8988T (cell line): Measurements from ENCODE around the gene TMEM121.
A peak's percentile ranks its signal among the peaks of the same experiment; 100 is the strongest.

Experiments
- DNase-seq: peaks from one replicate; pipeline ENCODE4 v3.0.0; 2011

Gene TMEM121

DNA sequence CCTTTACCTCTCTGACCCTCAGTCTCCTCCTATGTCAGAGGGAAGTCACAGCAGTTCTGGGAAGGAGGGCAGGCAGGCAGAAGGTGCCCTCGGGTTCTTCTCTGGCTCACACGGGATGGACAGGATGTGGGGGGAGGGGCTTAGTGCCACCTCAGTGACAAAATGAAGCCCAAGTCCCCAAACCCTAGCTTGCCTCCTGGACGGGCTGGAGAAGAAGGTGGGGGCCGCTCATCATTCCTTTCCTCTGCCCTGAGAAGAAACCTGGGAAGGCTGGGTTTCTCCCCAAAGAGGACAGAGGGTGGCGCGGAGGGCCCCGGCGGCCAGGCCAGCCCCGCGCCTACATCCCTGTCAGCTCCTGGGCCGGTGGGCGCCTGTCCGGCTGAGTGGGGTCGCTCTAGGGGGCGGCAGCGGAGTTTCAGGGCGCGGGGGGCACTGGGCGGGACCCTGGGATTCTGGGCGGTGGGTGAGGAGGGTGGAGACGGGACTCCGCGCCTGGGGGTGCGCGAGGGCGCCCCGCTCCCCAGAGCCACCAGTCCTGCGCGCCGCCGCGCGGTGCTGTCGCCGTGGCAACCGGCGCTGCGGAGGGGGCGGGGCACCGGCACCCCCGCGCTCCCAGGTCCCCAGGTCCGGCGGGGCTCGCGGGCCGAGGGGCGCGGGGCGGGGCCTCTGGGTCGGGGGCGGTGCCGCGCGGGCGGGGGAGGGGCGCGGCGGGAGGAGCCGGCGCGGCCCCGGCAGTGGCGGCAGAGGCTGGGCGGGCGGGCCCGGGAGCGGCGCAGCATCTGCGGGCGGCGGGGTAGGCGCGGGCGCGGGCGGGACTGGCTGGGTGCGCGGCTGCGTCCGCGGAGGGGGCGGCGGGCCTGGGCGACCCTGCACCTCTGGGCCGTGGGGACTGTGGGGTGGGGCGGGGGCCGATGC, at the start of gene TMEM121:
TSS of gene TMEM121 (plus strand) at position 723 of the 915 bp plus-strand sequence. CDS start 2,252 bp downstream, outside the sequence.
- peak; percentile 73 for DNase-seq

DNA sequence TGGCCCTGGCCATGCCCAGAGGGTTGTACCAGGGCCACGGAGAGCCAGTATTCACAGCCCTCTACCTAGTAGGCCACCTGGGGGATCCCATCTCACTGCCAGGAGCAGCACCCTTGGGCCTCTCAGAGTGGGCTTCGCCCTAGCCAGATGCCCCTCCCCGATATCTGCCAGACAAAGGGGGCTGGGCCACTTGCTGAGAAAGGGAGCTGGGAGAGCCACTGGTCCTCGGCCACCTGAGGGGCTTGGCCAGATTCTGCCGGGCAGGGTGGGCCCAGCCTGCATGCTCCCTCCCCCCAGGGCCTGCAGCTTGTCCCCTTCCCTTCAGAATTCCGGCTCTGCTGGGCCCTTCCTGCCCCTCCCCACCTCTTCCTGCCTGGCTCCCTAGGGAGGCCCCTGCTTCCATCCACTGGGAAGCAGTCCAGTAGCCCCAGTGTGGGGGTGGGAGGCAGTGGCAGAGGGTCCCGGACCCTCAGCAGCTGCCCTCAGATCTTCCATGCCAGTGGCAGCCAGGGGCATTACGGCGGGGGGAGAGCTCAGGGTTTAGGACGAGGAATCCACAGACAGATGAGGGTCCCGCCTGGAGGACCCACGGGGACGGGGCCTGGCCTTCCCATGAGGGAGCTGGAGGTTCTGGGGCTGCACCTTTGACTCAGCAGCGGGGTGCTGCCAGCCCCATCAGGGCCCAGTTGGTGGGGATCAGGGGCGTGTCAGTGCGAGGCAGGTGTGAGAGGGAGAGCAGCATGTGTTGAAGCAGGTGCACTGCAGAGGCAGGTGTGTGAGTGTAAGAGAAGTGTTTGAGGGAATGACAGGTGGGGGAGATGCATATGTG, 49.3 kb upstream of the TMEM121 start:
- DNase-seq: no peak

DNA sequence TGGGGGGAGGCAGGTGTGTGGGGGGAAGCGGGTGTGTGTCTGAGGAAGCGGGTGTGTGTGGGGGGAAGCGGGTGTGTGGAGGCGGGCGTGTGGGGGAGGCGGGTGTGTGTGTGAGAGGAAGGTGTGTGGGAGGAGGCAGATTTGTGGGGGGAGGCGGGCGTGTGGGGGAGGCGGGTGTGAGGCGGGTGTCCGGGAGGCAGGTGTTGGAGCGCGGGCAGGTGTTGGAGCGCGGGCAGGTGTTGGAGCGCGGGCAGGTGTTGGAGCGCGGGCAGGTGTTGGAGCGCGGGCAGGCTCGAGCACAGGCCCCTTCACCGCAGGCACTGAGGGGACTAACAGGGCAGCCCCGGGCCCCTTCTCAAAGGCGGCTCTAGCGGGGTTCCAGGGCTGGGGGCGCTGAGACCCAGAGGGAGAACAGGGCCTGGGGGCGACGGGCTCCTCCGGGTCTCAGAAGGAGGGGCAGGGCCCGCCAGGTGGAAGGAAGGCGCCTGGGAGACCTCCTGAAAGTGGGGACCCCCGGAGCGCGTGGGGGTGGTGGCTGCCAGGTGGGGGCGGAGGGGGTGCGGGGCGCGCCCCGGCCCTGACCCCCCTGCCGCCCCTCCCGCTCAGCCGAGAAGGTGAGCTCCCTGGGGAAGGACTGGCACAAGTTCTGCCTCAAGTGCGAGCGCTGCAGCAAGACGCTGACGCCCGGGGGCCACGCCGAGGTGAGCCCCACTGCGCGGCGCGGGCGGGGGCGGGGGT, 48.6 kb upstream of the TMEM121 start:
- DNase-seq: no peak

DNA sequence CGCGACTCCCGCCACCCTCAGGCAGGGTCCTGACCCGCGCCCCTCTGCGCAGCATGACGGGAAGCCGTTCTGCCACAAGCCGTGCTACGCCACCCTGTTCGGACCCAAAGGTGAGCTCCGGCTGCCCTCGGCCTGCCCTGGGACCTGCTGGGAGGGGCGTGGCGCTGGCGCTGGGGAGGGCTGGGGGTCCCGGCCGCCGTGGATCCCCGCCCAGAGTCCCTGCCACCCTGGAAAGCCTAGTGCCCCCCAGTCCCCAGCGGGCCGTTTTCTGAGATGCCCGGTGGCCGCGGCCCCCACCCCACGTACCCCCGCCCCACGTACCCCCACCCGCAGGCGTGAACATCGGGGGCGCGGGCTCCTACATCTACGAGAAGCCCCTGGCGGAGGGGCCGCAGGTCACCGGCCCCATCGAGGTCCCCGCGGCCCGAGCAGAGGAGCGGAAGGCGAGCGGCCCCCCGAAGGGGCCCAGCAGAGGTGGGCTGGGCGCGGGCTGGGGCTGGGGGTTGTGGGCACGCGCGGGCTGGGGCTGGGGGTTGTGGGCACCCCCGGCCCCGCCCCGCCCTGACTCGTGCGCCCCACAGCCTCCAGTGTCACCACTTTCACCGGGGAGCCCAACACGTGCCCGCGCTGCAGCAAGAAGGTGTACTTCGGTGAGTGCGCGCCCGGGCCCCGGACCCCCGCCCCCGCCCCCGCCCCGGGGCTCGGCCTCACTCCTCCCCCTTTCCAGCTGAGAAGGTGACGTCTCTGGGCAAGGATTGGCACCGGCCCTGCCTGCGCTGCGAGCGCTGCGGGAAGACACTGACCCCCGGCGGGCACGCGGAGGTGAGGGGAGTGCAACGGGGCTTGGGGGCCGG, 47.8 kb upstream of the TMEM121 start:
- DNase-seq: no peak

DNA sequence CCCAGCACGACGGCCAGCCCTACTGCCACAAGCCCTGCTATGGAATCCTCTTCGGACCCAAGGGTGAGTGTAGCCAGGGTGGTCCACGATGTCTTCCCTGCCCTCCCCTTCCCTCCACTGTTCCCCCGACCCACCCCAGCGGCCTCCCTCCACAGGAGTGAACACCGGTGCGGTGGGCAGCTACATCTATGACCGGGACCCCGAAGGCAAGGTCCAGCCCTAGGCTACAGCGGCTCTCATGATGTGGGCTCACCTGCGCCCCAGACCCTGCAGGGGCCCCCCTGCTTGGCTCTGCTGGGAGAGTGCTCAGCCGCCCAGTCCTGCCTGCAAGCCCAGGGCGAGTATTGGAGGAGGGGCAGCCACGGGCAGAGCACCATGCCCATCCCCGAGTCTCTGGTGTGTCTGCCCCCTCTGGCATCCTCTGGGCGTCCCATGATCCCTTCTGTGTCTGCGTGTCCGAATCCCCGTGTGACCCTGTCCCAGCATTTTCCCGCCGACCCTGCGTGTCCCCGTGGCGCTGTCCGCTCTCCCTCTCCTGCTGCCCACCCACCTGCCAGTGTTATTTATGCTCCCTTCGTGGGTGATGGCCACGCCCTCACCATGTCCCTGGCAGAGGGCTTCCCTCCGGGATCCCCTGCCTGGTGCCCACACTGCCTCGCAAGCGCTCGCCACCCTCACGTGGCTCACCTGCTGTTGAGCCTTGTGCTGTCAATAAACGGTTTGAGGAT, 46.8 kb upstream of the TMEM121 start:
- DNase-seq: no peak

DNA sequence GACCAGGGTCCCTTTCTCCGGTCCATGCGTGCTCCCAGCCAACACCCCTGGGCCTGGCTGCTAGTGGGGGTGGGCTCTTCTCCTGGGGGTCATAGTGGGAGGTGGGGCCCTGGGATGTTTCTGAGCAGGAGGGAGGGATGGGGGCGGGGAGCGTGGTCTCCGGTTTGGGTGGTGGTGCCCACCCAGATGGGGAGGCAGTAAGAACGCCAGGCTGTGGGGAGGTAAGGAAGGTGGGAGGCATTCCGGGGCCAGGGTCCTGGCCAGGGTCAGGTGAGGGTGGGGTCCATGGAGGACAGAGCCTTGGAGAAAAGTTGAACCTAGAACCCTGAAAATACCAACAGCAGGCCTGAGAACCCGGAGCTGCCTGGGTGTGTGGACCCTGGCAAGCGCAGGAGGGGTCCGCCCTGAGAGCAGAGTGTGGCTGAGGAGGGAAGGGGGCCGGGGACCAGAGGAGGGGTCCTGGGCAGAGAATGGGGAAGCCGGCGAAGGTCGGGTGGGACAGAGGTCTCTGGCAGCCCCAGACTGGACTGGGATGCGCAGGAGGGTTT, 46.1 kb upstream of the TMEM121 start:
- DNase-seq: no peak

DNA sequence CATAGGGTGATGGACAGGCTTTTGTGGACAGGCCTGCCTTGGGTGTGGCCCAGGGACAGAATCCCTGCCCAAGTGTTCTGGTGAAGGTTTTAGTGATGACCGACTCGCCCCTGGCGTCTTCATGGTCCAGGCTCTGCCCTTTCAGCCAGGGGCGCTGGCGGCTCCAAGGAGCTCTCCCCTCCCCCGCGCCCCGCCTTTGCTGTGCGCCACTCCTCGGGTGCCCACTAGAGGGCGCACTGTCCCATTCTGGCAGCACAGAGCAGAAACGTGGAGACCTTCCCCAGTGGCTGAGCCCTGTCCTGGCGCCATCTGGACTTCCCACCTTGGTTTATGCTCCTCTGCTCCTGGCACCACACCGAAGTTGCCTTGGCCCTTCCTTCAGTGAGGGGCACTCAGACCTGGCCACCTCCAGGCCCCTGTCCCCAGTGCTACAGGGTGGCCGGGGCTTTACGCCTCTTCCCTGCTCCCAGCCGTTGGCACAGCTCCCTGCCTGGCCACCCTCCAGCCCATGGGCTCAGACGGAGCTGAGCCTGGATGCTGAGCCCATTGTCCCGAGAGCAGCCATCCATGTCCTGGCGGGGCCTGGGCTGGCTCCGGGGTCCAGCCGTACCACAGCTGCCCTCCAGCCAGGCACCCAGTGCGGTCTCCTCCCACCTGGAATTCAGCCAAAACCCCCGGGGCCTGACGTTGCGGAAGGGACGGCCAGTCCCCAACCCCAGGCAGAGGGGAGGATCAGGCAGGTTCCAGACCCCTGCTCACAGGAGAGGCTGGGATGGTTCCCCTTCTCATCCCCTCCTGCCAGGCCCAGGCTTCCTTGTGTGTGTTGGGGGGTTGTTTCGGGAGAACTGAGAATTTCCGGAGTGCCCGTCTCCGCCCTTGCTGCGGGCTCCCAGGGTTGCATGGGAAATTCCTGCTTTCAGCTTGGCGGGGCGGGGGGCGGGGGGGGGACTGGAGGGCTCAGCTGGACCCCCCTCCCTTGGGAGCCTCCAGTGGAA, 45.3 kb upstream of the TMEM121 start:
- peak; percentile 98 for DNase-seq

DNA sequence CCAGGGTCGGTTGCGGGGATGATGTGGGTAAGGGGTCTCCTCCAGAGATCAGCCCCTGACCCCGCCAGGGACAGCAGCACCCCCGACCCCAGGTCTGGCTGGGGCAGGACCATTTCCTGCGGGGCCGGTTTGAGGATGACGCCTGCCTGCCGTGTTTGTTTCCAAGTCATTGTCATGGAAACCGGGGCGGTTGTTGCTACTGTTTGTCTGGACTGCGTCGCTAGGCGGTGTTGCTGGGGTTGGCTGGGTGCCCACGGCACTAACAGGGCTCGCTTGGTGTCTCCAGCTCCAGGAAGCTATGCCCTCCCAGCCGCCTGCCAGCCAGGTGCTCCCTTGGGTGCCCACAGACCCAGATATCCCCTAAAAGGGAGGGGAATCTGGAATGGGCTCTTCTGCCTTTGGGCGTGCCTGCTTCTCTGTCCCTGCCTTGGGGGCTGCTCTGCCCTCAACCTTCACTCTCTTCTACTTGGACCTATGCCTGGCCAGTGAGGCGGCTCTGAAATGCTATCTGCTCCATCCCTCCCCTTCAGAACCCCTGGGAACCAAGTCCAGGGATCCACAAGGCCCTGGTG, 44.4 kb upstream of the TMEM121 start:
- peak; percentile 98 for DNase-seq

DNA sequence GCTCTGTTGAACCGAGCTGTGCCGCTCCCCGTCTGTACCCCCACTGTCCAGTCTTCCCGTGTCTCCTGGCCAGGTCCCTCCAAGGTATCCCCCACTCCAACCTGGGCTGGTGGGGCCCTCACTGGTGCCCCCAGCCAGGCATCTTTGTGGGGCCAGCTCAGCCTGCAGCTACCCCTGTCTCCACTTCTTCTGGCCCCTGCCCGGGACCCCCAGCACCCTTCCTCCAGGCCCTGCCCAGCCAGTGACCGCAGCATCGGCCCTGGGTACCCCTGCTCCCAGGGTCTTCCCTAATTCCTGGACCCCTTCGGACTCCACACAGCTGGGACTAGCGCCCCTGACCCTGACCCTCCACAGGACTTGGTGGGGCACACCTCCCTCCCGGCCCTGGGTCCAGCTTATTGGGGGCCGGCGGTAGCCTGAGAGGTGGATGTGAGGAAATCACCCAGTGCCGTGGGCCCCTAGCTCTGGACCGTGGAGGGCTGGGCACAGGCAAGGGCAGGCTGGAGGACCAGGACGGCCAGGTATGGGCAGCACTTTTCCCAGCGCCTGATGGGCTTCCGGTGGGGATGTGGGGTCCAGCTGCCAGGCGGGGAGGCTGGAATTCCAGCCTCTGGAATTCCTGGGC, 43.8 kb upstream of the TMEM121 start:
- no peak for DNase-seq

DNA sequence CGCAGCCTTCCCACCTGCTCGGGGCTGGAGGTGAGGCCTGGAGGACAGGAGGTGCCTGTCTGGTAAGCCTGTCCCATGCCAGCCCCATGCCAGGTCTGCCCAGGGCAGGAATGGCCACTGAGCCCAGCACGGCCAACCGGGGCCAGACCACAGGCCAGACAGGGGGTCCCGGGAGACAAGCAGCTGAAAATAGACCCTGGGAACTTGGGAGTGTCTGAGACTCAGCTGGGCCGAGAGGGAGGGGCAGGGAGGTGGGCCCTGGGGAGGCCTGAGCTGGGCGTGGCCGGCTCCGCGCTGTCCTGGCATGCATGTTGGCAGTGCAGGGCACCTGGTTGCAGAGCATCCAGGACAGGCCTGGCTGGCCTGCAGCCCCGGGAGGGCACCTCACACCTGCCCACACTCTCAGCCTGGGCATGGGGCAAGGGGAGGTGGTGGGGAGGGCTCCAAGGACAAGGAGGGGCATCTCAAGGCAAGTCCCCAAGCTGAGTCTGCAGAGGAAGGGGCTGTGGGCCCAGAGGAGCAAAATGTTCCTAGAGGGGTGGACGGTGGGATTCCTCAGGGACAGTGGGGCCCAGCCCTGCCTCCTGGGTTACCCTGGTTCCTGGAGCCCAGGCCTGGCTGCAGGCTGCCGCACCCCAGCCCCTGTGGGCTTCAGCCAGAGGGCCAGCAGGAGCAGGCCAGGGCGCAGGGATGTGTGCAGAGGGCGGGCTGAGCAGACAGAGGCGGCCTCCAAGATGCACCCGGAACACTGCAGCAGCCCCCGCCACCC, 42.9 kb upstream of the TMEM121 start:
- no peak for DNase-seq

DNA sequence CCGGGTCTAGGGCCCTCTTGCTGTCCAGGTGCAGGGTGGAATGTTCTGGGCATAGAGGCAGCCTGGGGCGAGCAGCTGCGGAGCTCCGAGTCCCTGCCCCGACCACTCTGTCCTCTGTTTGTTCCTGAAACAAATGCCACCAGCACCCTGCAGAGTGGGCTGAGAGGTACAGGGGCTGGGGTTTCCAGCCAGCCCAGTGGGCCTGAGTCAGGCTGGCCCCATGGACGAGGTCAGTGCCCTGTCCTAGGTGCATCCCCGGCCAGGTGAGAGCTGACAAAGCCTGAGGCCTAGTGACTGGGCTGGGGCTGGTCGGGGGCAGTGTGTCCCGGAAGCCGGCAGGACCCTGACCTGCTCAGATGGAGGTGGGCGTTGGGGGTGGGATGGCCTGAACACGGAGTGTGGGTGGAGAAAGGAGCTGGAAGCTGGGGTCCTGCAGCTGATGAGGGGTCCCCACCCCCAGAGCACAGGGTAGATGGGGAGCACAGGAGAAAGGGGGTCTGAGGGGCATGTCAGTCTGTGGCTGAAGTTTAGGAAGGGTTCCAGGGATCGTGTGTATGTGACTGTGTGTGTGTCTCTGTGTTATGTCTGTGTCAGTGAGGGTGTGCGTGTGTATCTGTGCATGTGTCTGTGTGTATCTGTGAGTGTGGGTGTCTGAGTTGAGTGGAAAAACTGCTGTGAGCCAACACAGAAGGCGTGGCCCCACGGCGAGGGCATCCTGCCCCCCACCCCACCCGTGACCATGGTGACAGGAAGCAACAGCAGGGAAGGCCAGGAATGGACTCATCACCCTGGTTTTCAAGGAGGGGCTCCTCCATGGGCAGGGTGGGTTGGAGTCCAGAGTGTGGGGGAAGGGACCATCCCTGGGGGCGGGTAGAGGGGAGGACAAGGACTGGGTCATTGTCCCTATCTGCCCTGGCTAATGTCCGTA, 42.0 kb upstream of the TMEM121 start:
- DNase-seq: no peak

DNA sequence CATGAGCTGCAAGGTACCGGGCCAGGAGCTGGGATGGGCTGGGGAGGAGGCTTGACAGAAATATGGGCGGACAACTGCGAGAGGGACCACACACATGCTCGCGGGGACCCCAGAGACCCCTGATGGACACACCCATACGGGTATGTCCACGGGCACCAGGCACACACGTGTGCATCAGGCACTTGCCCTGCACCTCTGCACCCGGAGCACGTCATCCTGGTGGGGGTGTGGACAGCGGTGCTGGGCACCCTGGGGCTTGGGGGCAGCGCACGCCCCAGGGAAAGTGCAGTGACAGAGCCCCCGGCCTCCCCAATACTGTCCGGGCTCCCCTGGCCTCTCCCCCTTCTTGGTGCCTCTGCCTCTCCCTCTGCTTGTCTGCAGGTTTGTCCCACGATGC, 41.4 kb upstream of the TMEM121 start:
- no peak for DNase-seq

DNA sequence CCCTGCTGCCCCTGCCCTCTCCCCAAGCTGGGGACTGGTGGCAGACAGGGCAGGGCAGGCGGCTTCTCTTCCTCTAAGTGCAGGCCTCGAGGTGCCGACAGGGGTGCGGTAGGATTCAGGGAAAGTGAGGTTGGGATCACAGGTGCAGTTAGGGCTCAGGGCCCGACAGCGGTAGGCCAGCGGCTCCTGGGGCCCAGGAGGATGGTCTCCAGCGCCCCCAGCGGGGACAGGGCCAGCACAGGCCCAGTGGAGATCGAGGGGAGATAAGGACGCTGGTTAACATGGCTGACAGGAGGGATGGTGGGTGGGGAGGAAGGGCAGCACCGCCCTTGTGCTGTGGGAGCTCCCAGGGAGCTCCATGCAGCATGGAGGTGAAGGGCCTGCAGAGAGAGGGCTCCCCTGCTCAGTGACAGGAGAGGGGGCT, 40.6 kb upstream of the TMEM121 start:
- peak; percentile 92 for DNase-seq

DNA sequence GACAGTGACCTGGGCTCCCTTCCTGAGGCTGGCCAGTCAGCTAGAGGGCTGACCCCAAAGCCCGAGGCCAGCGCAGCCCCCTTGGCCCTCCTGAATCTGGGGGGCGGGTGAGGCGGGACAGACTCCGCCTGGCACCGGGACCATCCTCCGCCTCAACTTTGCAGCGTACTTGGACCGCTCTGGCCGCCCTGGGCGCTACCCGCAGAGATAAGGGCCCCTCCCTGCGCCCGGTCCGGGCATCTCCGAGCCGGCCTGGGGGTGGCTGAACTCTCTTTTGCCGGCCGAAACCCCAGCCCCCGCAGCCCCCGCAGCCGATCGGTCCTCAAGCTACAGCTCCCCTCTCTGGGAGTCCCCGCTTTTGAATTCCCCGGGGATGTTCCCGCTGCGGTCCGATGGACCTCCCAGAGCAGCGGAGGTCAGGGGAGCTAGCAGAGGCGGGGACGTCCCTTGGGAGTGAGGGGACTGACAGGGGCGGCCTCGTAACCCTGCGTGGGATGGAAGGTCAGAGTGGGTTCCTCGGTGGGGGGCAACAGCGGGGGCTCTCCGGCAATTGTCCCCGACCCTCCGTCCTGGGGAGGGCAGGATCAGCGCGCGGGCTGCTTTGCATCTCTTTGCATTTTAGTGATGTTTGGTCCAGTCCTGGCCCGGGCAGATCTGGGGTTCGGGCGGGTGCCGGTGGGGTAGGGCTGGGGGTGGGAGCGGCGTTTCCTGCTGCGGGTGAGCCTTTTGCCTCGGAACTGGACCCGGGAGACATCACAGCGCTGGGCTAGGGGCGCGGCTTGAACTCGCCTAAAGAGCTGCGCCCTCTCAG, 40.0 kb upstream of the TMEM121 start, which contains the start of gene CRIP1:
TSS of gene CRIP1 (plus strand) at position 724 of the 811 bp plus-strand sequence. CDS start 374 bp downstream, outside the sequence.
- no peak for DNase-seq

DNA sequence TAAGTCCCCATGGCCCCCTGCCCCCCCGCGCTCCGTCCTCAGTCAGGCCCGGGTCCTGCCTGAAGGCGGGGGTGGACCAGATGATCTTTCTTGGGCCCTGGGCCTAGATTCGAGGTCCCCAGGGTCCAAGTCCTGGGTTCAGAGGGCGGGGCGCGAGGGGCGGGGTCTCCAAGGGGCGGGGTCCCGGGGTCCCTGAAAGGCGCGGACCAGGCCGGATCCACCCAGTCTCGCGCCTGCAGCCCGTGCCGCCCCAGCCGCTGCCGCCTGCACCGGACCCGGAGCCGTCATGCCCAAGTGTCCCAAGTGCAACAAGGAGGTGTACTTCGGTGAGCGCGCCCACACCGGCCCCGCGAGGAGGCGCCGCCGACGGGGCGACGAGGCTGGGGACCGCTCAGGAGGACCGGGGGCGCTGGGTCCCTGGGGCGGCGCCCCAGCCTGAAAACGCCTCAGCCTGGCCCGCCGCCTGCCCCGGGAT, 39.4 kb upstream of the TMEM121 start:
- DNase-seq: no peak
